ENCODE data around the gene NUDT3.

- TF ChIP-seq EZH2 (IDR thresholded peaks at IDR 0.05; ENCODE audit: insufficient read depth, poor library complexity, severe bottlenecking), result no peak
- 0 out of 2 replicates have a peak, but pooled peaks have one; percentile 64 for TF ChIP-seq EZH2phosphoT487 (IDR thresholded peaks at IDR 0.05; ENCODE audit: insufficient read depth, low read depth)
These were observed 5.9 kb downstream of the NUDT3 start for GRCh38 chr6:34386316-34387137.
